Measurements from ENCODE around the gene PRADC1. TPM values are rescaled to one million over a fixed set of nuclear protein-coding genes. Genes with fewer than 3 reads are reported as not detected.

The PRADC1 gene
- polyA plus RNA-seq, 3 donors from 2014 or later: 34.1 to 70.2 (median 62.6) TPM

- Mint-ChIP-seq H3K27ac (no peak overlapping the region), H3K4me1 (no peaks in the 10 kb centered on the region), H3K9me3 (no peaks in the 10 kb centered on the region), H3K4me3 (no peak overlapping the region), H3K36me3 (peaks cover 14 to 26% (median 15%) of the 10 kb centered on the region in 3 donors), H3K27me3 (ENCODE audit: low read depth in 3 of 3) (peaks cover 0 to 4% (median 0%) of the 10 kb centered on the region in 3 donors)
- DNase-seq: no peak
These were observed 22.1 kb upstream of the PRADC1 start for GRCh38 chr2:73255007-73255644.

- Mint-ChIP-seq H3K27me3 (ENCODE audit: low read depth in 3 of 3) (peaks cover 0 to 4% (median 0%) of the 10 kb centered on the region in 3 donors), H3K9me3 (no peaks in the 10 kb centered on the region), H3K27ac (no peak overlapping the region), H3K36me3 (peaks cover 20 to 32% (median 21%) of the 10 kb centered on the region in 3 donors), H3K4me3 (no peak overlapping the region), H3K4me1 (no peaks in the 10 kb centered on the region)
- no peak for DNase-seq
These were observed 21.4 kb upstream of the PRADC1 start for GRCh38 chr2:73254343-73255006.

- peaks cover 22 to 37% (median 23%) of the 10 kb centered on the region in 3 donors for H3K36me3 Mint-ChIP-seq
- H3K27ac Mint-ChIP-seq: no peak overlapping the region
- no peaks in the 10 kb centered on the region for H3K9me3 Mint-ChIP-seq
- peaks cover 0 to 4% (median 0%) of the 10 kb centered on the region in 3 donors for H3K27me3 Mint-ChIP-seq (ENCODE audit: low read depth in 3 of 3)
- DNase-seq: no peak
- no peaks in the 10 kb centered on the region for H3K4me1 Mint-ChIP-seq
- H3K4me3 Mint-ChIP-seq: no peak overlapping the region
These were observed 20.9 kb upstream of the PRADC1 start for GRCh38 chr2:73253901-73254300.

DNA sequence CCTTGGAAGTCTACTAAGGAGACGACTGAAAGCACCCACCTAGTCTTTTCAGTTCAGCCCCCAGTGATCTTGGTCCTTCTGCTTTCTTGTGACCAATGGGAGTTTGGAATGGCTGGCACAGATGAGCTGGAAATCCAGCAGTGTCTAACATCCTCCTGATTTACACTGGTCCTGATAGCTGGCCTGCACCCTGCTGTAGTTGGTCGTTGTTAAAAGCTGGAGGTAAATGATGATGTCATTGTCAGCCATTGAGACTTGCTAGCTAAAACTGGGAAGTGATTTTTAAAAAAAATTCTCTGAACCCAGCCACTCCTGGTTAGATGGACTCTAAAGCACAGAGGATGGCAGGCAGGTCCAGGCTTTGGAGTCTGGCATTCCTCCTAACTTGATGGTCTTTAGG lies 20.4 kb upstream of the PRADC1 start:
- Mint-ChIP-seq H3K27me3 (ENCODE audit: low read depth in 3 of 3) (peaks cover 0 to 4% (median 0%) of the 10 kb centered on the region in 3 donors), H3K9me3 (no peaks in the 10 kb centered on the region), H3K27ac (peak overlapping the region in 2 of 6 donors; percentile 16 to 36), H3K36me3 (peaks cover 22 to 41% (median 27%) of the 10 kb centered on the region in 3 donors), H3K4me3 (no peak overlapping the region), H3K4me1 (no peaks in the 10 kb centered on the region)
- DNase-seq: no peak

DNA sequence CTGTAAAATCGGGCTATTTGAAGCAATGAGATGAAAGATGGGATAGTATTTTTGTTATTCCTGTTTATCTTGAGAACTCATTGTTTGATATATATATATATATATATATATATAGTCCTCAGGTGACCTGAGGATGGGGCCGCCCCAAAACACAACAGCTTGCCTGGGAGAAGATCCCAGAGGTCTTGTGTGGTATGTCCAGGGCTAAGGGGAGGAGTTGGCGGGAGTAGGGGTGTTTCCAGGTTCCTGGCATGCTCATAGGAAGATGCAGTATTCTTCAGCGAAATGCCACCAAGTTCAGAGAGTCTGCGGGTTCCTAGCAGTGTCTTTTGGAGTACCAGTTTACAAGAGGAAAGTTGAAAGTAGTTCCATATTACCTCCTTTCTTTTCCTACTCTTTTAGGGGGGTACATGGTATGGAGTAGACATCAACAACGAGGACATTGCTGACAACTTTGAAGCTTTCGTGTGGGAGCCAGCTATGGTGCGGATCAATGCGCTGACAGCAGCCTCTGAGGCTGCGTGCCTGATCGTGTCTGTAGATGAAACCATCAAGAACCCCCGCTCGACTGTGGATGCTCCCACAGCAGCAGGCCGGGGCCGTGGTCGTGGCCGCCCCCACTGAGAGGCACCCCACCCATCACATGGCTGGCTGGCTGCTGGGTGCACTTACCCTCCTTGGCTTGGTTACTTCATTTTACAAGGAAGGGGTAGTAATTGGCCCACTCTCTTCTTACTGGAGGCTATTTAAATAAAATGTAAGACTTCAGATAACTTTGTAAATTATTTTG lies 19.4 kb upstream of the PRADC1 start:
- no peak overlapping the region for H3K4me3 Mint-ChIP-seq
- H3K27ac Mint-ChIP-seq: peak overlapping the region in 1 of 6 donors; percentile 16
- peaks cover 25 to 44% (median 27%) of the 10 kb centered on the region in 3 donors for H3K36me3 Mint-ChIP-seq
- H3K4me1 Mint-ChIP-seq: no peaks in the 10 kb centered on the region
- H3K27me3 Mint-ChIP-seq (ENCODE audit: low read depth in 3 of 3): peaks cover 0 to 4% (median 0%) of the 10 kb centered on the region in 3 donors
- no peaks in the 10 kb centered on the region for H3K9me3 Mint-ChIP-seq
- no peak for DNase-seq

DNA sequence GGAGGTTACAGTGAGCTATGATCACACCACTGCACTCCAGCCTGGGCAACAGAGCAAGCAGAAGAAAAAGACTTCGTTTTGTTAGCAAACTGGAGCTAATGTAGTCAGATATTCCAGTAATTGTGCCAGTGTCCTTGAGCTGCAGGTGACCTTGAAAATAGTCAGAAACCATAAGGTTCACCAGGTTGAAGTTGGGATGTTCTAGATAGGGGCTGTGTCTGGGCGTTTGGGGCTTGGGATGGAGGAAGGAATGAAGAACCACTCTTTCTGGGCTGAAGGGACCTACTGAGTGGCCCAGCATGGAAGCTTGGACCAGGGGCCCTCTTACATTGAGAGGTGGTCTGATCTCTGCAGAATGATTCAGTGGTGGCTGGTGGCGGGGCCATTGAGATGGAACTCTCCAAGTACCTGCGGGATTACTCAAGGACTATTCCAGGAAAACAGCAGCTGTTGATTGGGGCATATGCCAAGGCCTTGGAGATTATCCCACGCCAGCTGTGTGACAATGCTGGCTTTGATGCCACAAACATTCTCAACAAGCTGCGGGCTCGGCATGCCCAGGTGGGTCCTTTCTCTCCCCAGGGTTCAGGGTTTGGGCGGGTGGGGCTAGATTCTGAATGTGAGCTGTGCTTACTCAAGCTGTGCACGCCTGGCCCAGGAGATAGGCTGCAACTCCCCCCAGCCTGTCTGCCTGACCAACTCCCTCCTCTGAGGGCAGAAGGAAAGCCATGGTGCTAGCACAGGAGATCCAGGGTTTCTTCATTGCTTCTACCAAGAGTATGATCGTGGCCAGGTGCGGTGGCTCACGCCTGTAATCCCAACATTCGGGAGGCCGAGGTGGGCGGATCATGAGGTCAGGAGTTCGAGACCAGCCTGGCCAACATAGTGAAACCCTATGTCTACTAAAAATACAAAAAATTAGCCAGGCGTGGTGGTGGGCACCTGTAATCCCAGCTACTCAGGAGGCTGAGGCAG lies 18.1 kb upstream of the PRADC1 start:
- no peak for DNase-seq
- H3K27me3 Mint-ChIP-seq (ENCODE audit: low read depth in 3 of 3): peaks cover 0 to 4% (median 0%) of the 10 kb centered on the region in 3 donors
- no peaks in the 10 kb centered on the region for H3K9me3 Mint-ChIP-seq
- H3K27ac Mint-ChIP-seq: peak overlapping the region in 1 of 6 donors; percentile 58
- peaks cover 0 to 3% of the 10 kb centered on the region in 2 donors for H3K4me1 Mint-ChIP-seq
- no peak overlapping the region for H3K4me3 Mint-ChIP-seq
- H3K36me3 Mint-ChIP-seq: peaks cover 34 to 56% (median 37%) of the 10 kb centered on the region in 3 donors

GRCh38 chr2:73249636-73250035 lies 16.6 kb upstream of the PRADC1 start:
- no peak overlapping the region for H3K4me3 Mint-ChIP-seq
- peak overlapping the region in 1 of 6 donors; percentile 48 for H3K27ac Mint-ChIP-seq
- H3K36me3 Mint-ChIP-seq: peaks cover 44 to 66% (median 44%) of the 10 kb centered on the region in 3 donors
- H3K9me3 Mint-ChIP-seq: no peaks in the 10 kb centered on the region
- no peak for DNase-seq
- peaks cover 0 to 4% (median 0%) of the 10 kb centered on the region in 3 donors for H3K27me3 Mint-ChIP-seq (ENCODE audit: low read depth in 3 of 3)
- peaks cover 0 to 9% of the 10 kb centered on the region in 2 donors for H3K4me1 Mint-ChIP-seq

DNA sequence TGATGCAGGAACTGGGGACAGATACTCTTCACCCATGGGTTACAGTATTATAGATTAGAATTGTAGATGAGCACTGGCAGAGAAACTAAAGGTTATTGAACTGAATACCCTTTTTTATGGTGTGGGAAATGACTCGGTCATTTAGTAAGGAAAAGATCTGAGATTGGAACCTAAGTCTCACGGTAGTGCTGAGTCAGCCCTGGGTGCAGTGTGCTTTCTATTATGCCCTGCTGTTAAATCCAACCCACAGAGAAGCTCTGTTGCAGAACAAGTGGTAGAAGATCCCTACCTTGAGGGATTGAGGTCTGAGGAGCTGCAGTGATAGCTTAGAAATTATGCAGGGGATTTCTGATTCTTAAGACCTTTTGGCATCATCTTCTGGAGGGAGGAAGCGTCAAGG lies 13.8 kb upstream of the PRADC1 start:
- Mint-ChIP-seq H3K27me3 (ENCODE audit: low read depth in 3 of 3) (peaks cover 0 to 4% (median 0%) of the 10 kb centered on the region in 3 donors), H3K4me3 (no peak overlapping the region), H3K4me1 (peaks cover 0 to 14% of the 10 kb centered on the region in 2 donors), H3K9me3 (no peaks in the 10 kb centered on the region), H3K27ac (peak overlapping the region in 2 of 6 donors; percentile 6 to 8), H3K36me3 (peaks cover 35 to 59% (median 41%) of the 10 kb centered on the region in 3 donors)
- DNase-seq: no peak

GRCh38 chr2:73244580-73244979 lies 11.5 kb upstream of the PRADC1 start:
- peaks cover 0 to 25% of the 10 kb centered on the region in 2 donors for H3K4me1 Mint-ChIP-seq
- no peak overlapping the region for H3K4me3 Mint-ChIP-seq
- DNase-seq: no peak
- H3K27me3 Mint-ChIP-seq (ENCODE audit: low read depth in 3 of 3): no peaks in the 10 kb centered on the region
- no peaks in the 10 kb centered on the region for H3K9me3 Mint-ChIP-seq
- H3K27ac Mint-ChIP-seq: no peak overlapping the region
- H3K36me3 Mint-ChIP-seq: peaks cover 28 to 50% (median 31%) of the 10 kb centered on the region in 3 donors

DNA sequence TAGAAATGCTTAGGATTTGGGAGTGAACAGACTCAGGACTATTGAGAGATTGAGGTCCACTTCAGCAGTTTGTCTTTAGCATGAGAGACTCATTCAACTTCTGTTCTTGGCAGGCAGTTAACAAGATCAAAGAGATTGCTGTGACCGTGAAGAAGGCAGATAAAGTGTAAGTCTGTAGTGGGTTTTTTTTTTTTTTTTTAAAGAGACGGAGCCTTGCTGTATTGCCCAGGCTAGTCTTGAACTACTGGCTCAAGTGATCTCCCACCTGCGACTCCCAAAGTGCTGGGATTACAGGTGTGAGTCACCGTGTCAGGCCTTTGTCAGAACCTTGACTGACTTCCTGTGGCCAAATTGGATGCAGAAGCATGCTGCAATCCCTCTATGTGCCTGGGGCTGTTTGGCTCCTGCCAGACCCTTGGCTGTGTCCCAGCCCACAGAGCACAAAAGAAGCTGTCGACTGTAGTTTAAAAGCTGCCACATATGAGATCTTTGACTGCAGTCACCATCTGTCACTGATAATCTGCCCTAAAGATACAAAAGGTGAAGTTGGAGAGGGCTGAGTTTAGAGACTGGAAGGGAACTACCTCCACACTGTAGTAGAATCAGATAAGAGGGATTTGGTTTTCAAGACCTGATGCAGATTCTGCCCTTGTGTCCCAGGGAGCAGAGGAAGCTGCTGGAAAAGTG lies 11.0 kb upstream of the PRADC1 start:
- H3K4me1 Mint-ChIP-seq: peaks cover 0 to 30% of the 10 kb centered on the region in 2 donors
- H3K27ac Mint-ChIP-seq: no peak overlapping the region
- H3K27me3 Mint-ChIP-seq (ENCODE audit: low read depth in 3 of 3): no peaks in the 10 kb centered on the region
- H3K4me3 Mint-ChIP-seq: no peak overlapping the region
- DNase-seq: no peak
- peaks cover 25 to 44% (median 29%) of the 10 kb centered on the region in 3 donors for H3K36me3 Mint-ChIP-seq
- no peaks in the 10 kb centered on the region for H3K9me3 Mint-ChIP-seq

DNA sequence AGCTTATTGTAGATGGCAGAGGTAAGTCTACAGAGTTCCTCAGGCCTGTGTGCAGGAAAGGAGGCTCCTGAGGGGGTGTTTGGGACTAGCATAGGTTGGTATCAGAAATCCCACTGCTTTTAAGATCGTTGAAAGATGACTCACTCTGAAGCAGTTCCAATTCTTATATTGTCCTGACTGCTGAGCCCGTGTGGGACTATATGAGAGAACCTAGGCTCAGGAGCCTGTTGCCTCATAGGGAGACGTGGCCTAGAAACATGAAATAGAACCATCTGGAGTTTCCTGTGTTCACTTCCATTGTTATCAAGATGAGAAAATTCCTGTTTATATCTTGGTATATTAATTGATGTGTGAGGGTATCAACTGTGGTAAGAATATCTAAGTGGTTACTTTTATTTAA lies 6.7 kb upstream of the PRADC1 start:
- no peak for DNase-seq
- Mint-ChIP-seq H3K9me3 (no peaks in the 10 kb centered on the region), H3K27ac (no peak overlapping the region), H3K4me3 (no peak overlapping the region), H3K27me3 (ENCODE audit: low read depth in 3 of 3) (no peaks in the 10 kb centered on the region), H3K4me1 (peaks cover 31 to 57% of the 10 kb centered on the region in 2 donors), H3K36me3 (peaks cover 4 to 15% (median 7%) of the 10 kb centered on the region in 3 donors)

DNA sequence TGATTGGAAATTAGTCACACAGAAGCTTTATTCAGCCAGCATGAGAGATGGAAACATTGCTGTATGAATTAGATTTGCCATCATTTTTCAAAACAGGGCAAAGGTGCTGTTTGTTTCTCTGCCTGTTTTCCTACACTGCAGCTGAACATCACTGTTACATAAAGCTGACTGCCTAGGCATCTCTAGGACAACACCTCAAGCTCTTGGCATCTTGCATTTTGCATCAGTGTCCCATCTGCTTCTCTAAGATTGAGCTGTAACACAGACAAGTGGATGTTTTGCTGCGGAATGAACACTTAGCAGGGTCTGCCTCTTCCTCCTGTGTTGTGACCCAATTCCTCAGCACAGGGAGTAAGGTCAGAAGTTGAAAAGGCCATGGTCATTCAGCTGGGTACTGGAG lies 5.9 kb upstream of the PRADC1 start:
- Mint-ChIP-seq H3K4me1 (peaks cover 35 to 61% of the 10 kb centered on the region in 2 donors), H3K36me3 (peaks cover 0 to 10% (median 3%) of the 10 kb centered on the region in 3 donors)

More for the DNA sequence above, 5.9 kb upstream of the PRADC1 start:
- DNase-seq: no peak
- no peak overlapping the region for H3K4me3 Mint-ChIP-seq
- peaks cover 0 to 2% (median under 1%) of the 10 kb centered on the region in 3 donors for H3K27me3 Mint-ChIP-seq (ENCODE audit: low read depth in 3 of 3)
- no peak overlapping the region for H3K27ac Mint-ChIP-seq
- no peaks in the 10 kb centered on the region for H3K9me3 Mint-ChIP-seq
